Measurements from ENCODE around the gene ADAP1. TPM values are rescaled to one million over a fixed set of nuclear protein-coding genes. Genes with fewer than 3 reads are reported as not detected.

ADAP1 gene
- total RNA-seq, 2 donors from 2014 or later: 3.8 to 6.5 TPM

GRCh38 chr7:999941-1000935, 45.8 kb upstream of the ADAP1 start:
- no peak for DNase-seq
- Mint-ChIP-seq H3K27ac (no peak overlapping the region), H3K27me3 (ENCODE audit: insufficient read depth) (no peaks in the 10 kb centered on the region), H3K36me3 (ENCODE audit: low read depth) (peaks cover 7% of the 10 kb centered on the region), H3K4me3 (no peak overlapping the region), H3K4me1 (no peaks in the 10 kb centered on the region), H3K9me3 (no peaks in the 10 kb centered on the region)
- TF ChIP-seq CTCF (conservative IDR thresholded peaks at IDR 0.05): no peak
- Histone ChIP-seq H3K4me3 (ENCODE audit: low read length) (no peak overlapping the region), H3K27me3 (ENCODE audit: control insufficient read depth, insufficient read depth, low read length, poor library complexity, severe bottlenecking) (no peaks in the 10 kb centered on the region), H3K9ac (ENCODE audit: extremely low read depth, low read length, poor library complexity, severe bottlenecking) (no peak overlapping the region), H3K4me1 (ENCODE audit: control insufficient read depth, insufficient read depth, low read length) (no peaks in the 10 kb centered on the region), H3K36me3 (ENCODE audit: control insufficient read depth, insufficient read depth, low read length) (peaks cover 9% of the 10 kb centered on the region), H3K27ac (ENCODE audit: low read depth, low read length) (peak overlapping the region; percentile 60), H3K9me3 (ENCODE audit: control insufficient read depth, low read length) (no peaks in the 10 kb centered on the region)
- 90 to 91% methylated on average over 46 to 52 of the region's 52 CpGs for WGBS, 2 experiments (ENCODE audit: insufficient coverage in 1 of 2, insufficient read length in 1 of 2)

- Histone ChIP-seq H3K9me3 (ENCODE audit: control insufficient read depth, low read length) (no peaks in the 10 kb centered on the region), H3K27me3 (ENCODE audit: control insufficient read depth, insufficient read depth, low read length, poor library complexity, severe bottlenecking) (no peaks in the 10 kb centered on the region), H3K27ac (ENCODE audit: low read depth, low read length) (peak overlapping the region; percentile 60), H3K9ac (ENCODE audit: extremely low read depth, low read length, poor library complexity, severe bottlenecking) (no peak overlapping the region), H3K36me3 (ENCODE audit: control insufficient read depth, insufficient read depth, low read length) (peaks cover 9% of the 10 kb centered on the region), H3K4me3 (ENCODE audit: low read length) (no peak overlapping the region), H3K4me1 (ENCODE audit: control insufficient read depth, insufficient read depth, low read length) (no peaks in the 10 kb centered on the region)
- no peak overlapping the region for H3K4me3 Mint-ChIP-seq
- 88 to 91% methylated on average over 11 to 28 of the region's 28 CpGs for WGBS, 2 experiments (ENCODE audit: insufficient coverage in 1 of 2, insufficient read length in 1 of 2)
- H3K9me3 Mint-ChIP-seq: no peaks in the 10 kb centered on the region
- no peak for DNase-seq
- H3K4me1 Mint-ChIP-seq: no peaks in the 10 kb centered on the region
- H3K27me3 Mint-ChIP-seq (ENCODE audit: insufficient read depth): no peaks in the 10 kb centered on the region
- no peak overlapping the region for H3K27ac Mint-ChIP-seq
- H3K36me3 Mint-ChIP-seq (ENCODE audit: low read depth): peaks cover 7% of the 10 kb centered on the region
- no peak for TF ChIP-seq CTCF (conservative IDR thresholded peaks at IDR 0.05)
Observed at GRCh38 chr7:999149-999879, 44.8 kb upstream of the ADAP1 start.

DNA sequence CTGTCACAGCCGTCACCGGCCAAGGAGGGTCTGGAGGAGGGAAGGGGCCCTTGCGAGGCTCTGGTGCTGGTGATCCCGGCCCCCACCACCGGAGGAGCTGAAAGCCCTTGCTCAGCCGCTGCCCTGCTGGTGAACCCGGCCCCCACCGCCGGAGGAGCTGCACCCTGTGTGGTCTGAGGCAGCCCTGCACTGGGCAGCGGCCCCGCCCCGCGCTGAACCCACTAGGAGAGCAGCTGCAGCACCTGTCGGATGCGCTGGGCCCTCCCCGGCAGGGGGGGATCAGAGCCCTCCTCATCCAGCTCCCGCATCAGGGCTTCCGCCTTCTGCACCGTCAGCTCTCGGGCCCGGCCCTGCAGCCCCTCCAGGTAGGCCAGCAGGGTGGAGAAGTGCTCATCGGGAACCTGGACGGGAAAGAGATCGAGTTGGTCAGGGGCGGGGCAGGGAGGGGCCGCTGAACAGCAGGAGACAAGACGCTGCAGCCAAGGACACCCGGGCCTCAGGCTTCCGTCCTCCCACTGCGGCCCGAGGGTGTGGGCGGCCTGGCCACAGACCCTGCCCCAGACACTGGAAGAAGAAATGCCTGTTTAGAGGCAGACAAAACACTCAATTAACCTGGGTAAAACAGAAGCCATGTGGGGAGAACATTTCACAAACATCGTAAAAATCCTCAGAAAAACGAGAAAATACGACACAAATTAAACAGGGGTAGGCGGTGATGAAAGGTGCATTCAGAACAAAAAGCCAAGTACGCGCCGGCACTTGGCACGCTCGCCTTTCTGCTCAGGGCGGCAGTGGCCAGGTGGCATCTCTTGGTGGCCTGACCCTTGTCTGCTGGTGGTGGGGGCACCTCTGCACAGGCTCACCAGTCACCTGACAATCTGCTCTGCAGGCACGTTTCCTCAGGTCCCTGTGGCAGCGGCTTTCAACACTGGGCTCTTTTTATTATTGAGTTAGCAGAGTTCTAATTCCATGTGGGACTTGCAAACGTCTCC, 43.2 kb upstream of the ADAP1 start:
- H3K9me3 ChIP-seq (ENCODE audit: control insufficient read depth, low read length): no peaks in the 10 kb centered on the region
- peaks cover 7% of the 10 kb centered on the region for H3K36me3 Mint-ChIP-seq (ENCODE audit: low read depth)
- H3K9ac ChIP-seq (ENCODE audit: extremely low read depth, low read length, poor library complexity, severe bottlenecking): no peak overlapping the region
- H3K4me1 ChIP-seq (ENCODE audit: control insufficient read depth, insufficient read depth, low read length): no peaks in the 10 kb centered on the region
- no peaks in the 10 kb centered on the region for H3K27me3 ChIP-seq (ENCODE audit: control insufficient read depth, insufficient read depth, low read length, poor library complexity, severe bottlenecking)
- H3K27me3 Mint-ChIP-seq (ENCODE audit: insufficient read depth): no peaks in the 10 kb centered on the region
- DNase-seq: peak; percentile 75
- no peaks in the 10 kb centered on the region for H3K9me3 Mint-ChIP-seq
- TF ChIP-seq CTCF (conservative IDR thresholded peaks at IDR 0.05): peak; percentile 43
- H3K4me1 Mint-ChIP-seq: no peaks in the 10 kb centered on the region
- no peak overlapping the region for H3K27ac ChIP-seq (ENCODE audit: low read depth, low read length)
- H3K27ac Mint-ChIP-seq: no peak overlapping the region
- no peak overlapping the region for H3K4me3 ChIP-seq (ENCODE audit: low read length)
- peaks cover 9% of the 10 kb centered on the region for H3K36me3 ChIP-seq (ENCODE audit: control insufficient read depth, insufficient read depth, low read length)
- no peak overlapping the region for H3K4me3 Mint-ChIP-seq
- 89 to 91% methylated on average over 36 to 45 of the region's 45 CpGs for WGBS, 2 experiments (ENCODE audit: insufficient coverage in 1 of 2, insufficient read length in 1 of 2)
